ENCODE results near the gene HAO2.

HAO2 gene

GRCh38 chr1:119380983-119381662 is 12.5 kb downstream of the HAO2 start:
- DNase-seq = no peak

- no peak for DNase-seq
Measured at GRCh38 chr1:119384591-119384990, 16.0 kb downstream of the HAO2 start.

GRCh38 chr1:119385650-119386049 is 17.1 kb downstream of the HAO2 start:
- DNase-seq = no peak

- no peak for DNase-seq
Measured at GRCh38 chr1:119387858-119388257, 19.3 kb downstream of the HAO2 start.

GRCh38 chr1:119388450-119388849 is 19.9 kb downstream of the HAO2 start:
- DNase-seq = no peak

- DNase-seq = no peak
Measured at GRCh38 chr1:119390526-119390925, 21.9 kb downstream of the HAO2 start.

- no peak for DNase-seq
Measured at GRCh38 chr1:119391749-119392148, 23.2 kb downstream of the HAO2 start.

- DNase-seq = no peak
Measured at GRCh38 chr1:119394085-119394484, 25.5 kb downstream of the HAO2 start.

- no peak for DNase-seq
Measured at GRCh38 chr1:119396982-119397381, 28.4 kb downstream of the HAO2 start.

GRCh38 chr1:119397986-119398385 is 29.4 kb downstream of the HAO2 start:
- no peak for DNase-seq

GRCh38 chr1:119404736-119405135 is 36.2 kb downstream of the HAO2 start:
- DNase-seq = no peak

- DNase-seq = no peak
Measured at GRCh38 chr1:119409731-119410130, 41.1 kb downstream of the HAO2 start.

GRCh38 chr1:119410961-119411360 is 42.4 kb downstream of the HAO2 start:
- DNase-seq = no peak

GRCh38 chr1:119414950-119415349 is 46.4 kb downstream of the HAO2 start, which contains the start of gene HSD3B2:
HSD3B2 (plus strand) TSS chr1:119415150; CDS start chr1:119415420, 270 bp downstream.
- DNase-seq = no peak

- no peak for DNase-seq
Measured at GRCh38 chr1:119416006-119416640, 47.5 kb downstream of the HAO2 start.

GRCh38 chr1:119419109-119419508 is 50.5 kb downstream of the HAO2 start:
- DNase-seq = no peak

GRCh38 chr1:119420638-119421037 is 52.1 kb downstream of the HAO2 start:
- no peak for DNase-seq

- no peak for DNase-seq
Measured at GRCh38 chr1:119422631-119423030, 54.0 kb downstream of the HAO2 start.

- no peak for DNase-seq
Measured at GRCh38 chr1:119428991-119429390, 60.4 kb downstream of the HAO2 start.

GRCh38 chr1:119429687-119430086 is 61.1 kb downstream of the HAO2 start:
- DNase-seq = no peak

- no peak for DNase-seq
Measured at GRCh38 chr1:119430486-119430885, 61.9 kb downstream of the HAO2 start.

- no peak for DNase-seq
Measured at GRCh38 chr1:119431836-119432235, 63.3 kb downstream of the HAO2 start.

GRCh38 chr1:119435052-119435451 is 66.5 kb downstream of the HAO2 start:
- DNase-seq = no peak

- no peak for DNase-seq
Measured at GRCh38 chr1:119438761-119439160, 70.2 kb downstream of the HAO2 start.

Data from effector CD4-positive, alpha-beta T cell (primary cell).